ENCODE data around the gene CHURC1.

DNA sequence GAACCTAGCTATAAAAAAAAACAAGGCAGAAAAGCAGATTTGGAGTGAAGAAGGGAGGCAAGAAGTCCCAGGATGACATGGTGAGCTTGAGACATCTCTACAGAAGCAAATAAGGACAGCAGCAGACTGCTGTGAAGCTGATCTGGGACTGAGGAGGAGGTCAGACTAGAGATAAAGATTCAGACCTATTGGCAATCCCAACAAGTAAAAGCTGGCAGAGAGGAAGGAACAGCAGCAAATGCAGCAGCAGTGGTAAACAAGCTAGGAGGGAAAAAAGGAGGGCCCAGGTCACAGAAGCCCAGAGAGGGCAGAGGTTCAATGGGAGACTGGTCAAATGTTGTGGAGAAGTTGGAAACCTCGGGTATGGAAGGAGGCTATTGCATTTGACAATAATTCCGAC, 45.9 kb upstream of the CHURC1 start:
- TF ChIP-seq, protein P1, sequence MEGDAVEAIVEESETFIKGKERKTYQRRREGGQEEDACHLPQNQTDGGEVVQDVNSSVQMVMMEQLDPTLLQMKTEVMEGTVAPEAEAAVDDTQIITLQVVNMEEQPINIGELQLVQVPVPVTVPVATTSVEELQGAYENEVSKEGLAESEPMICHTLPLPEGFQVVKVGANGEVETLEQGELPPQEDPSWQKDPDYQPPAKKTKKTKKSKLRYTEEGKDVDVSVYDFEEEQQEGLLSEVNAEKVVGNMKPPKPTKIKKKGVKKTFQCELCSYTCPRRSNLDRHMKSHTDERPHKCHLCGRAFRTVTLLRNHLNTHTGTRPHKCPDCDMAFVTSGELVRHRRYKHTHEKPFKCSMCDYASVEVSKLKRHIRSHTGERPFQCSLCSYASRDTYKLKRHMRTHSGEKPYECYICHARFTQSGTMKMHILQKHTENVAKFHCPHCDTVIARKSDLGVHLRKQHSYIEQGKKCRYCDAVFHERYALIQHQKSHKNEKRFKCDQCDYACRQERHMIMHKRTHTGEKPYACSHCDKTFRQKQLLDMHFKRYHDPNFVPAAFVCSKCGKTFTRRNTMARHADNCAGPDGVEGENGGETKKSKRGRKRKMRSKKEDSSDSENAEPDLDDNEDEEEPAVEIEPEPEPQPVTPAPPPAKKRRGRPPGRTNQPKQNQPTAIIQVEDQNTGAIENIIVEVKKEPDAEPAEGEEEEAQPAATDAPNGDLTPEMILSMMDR (IDR thresholded peaks at IDR 0.05) = no peak
- TF ChIP-seq POLR2A (IDR thresholded peaks at IDR 0.05) (no peak), POLR2AphosphoS5 (IDR thresholded peaks at IDR 0.05; ENCODE audit: insufficient read depth in 1 of 2, low read depth in 1 of 2) (no peak)

All from vagina (tissue), 2 donors.